ENCODE measurements around the gene BMPR1B. TPM values are rescaled to one million over a fixed set of nuclear protein-coding genes. Genes with fewer than 3 reads are reported as not detected.

Gene BMPR1B
- total RNA-seq, 4 donors from 2014 or later: 0.46 to 1.3 (median 0.88) TPM

DNA sequence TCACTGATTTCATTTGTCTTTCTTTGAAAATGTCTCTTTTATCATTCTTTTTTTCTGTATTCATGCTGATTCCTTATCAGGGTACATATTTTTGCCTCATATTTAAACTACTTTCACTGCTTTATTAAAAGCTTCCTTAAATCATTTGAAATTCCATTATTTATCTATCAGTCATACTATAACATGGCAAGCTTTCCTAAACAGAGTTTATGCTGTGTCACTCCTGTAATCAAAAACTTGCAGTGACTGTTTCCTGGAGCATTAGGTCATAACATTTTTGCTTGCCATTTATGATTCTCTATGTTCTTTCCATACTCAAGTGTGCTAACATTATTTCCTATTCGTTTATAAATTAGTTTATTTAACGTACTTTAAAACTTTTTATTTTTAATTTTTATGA is 203.7 kb downstream of the BMPR1B start:
- intact Hi-C loops (cut with DNase I; ENCODE audit: low total_unique reads): no loop called here
- TF ChIP-seq CTCF (IDR thresholded peaks at IDR 0.05) (no peak), POLR2A (IDR thresholded peaks at IDR 0.05) (no peak)
- no peak for DNase-seq (ENCODE audit: low spot score in 2 of 2)
- 82 to 87% methylated on average over 2 of the region's 2 CpGs for WGBS, 2 donors
- H3K4me3 ChIP-seq (ENCODE audit: low read depth, poor library complexity, severe bottlenecking): no peak overlapping the region

- no peak for DNase-seq (ENCODE audit: low spot score in 2 of 2)
- H3K4me3 ChIP-seq (ENCODE audit: low read depth, poor library complexity, severe bottlenecking): no peak overlapping the region
- intact Hi-C loops (cut with DNase I; ENCODE audit: low total_unique reads): no loop called here
- TF ChIP-seq POLR2A (IDR thresholded peaks at IDR 0.05): no peak
- no peak for TF ChIP-seq CTCF (IDR thresholded peaks at IDR 0.05)
Measured at GRCh38 chr4:94962484-94962883, 204.7 kb downstream of the BMPR1B start.

- H3K4me3 ChIP-seq (ENCODE audit: low read depth, poor library complexity, severe bottlenecking): no peak overlapping the region
- DNase-seq (ENCODE audit: low spot score in 2 of 2): no peak
- intact Hi-C loops (cut with DNase I; ENCODE audit: low total_unique reads): no loop called here
- TF ChIP-seq POLR2A (IDR thresholded peaks at IDR 0.05): no peak
- TF ChIP-seq CTCF (IDR thresholded peaks at IDR 0.05): no peak
Measured at GRCh38 chr4:94965852-94966251, 208.1 kb downstream of the BMPR1B start.

DNA sequence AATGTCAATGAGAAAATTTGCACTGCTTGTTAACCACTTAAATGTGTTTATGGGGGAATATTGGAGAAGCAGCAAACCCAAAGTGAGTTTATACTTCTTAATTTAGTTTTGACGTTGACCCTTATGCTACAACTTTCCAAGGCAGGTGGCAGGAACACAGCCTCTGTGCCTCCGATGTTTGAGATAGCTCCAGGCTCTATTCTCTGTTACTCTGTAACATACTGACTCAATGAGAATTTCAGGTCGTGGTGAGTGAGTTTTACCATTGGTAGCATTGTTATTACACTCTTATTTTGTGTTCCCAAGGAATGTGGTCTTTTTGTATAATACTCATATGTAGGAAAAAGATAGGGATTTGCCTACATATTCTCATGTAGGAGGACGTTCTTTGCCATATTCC is 210.7 kb downstream of the BMPR1B start:
- no peak for TF ChIP-seq CTCF (IDR thresholded peaks at IDR 0.05)
- TF ChIP-seq POLR2A (IDR thresholded peaks at IDR 0.05): no peak

GRCh38 chr4:94970650-94971049 is 212.9 kb downstream of the BMPR1B start:
- TF ChIP-seq CTCF (IDR thresholded peaks at IDR 0.05) (no peak), POLR2A (IDR thresholded peaks at IDR 0.05) (no peak)
- intact Hi-C loops (cut with DNase I; ENCODE audit: low total_unique reads): no loop called here
- 0 to 84% methylated on average over 1 of the region's 1 CpG for WGBS, 2 donors
- no peak overlapping the region for H3K4me3 ChIP-seq (ENCODE audit: low read depth, poor library complexity, severe bottlenecking)
- DNase-seq (ENCODE audit: low spot score in 2 of 2): no peak

More for the DNA sequence above, 210.7 kb downstream of the BMPR1B start:
- 75 to 76% methylated on average over 4 of the region's 4 CpGs for WGBS, 2 donors
- intact Hi-C loops (cut with DNase I; ENCODE audit: low total_unique reads): no loop called here
- H3K4me3 ChIP-seq (ENCODE audit: low read depth, poor library complexity, severe bottlenecking): no peak overlapping the region
- no peak for DNase-seq (ENCODE audit: low spot score in 2 of 2)

DNA sequence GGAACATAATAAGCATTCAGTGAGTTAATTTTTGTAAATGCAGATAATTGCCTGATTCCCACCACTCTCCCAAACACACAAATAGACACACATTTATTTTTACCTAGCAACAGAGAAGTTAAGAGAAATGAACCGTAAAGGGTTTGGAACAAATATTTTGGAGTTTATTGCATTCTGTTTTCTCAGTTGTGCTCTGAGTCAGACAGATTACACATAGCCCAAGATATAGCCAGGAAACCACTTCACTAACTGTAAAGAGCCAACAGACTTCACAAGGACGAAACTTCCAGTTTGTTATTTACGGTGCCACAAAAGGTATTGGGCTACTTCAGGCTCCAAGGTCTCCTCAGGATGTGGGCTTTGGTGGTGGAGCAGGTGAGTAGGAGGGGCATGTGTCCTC is 217.0 kb downstream of the BMPR1B start:
- 74 to 82% methylated on average over 3 of the region's 3 CpGs for WGBS, 2 donors
- TF ChIP-seq POLR2A (IDR thresholded peaks at IDR 0.05) (no peak), CTCF (IDR thresholded peaks at IDR 0.05) (no peak)
- no peak overlapping the region for H3K4me3 ChIP-seq (ENCODE audit: low read depth, poor library complexity, severe bottlenecking)
- intact Hi-C loops (cut with DNase I; ENCODE audit: low total_unique reads): no loop called here
- no peak for DNase-seq (ENCODE audit: low spot score in 2 of 2)

All from lower leg skin (tissue), 4 donors.